K562 (cell line): Measurements from ENCODE around the gene DIAPH3. TPM values are rescaled to one million over a fixed set of nuclear protein-coding genes. Genes with fewer than 3 reads are reported as not detected.

Experiments used
- ATAC-seq: fragments of 200-7000 bp; cut with Tn5 transposase; 3 replicates; pipeline ENCODE4 v1.9.1; 2020; ENCODE audit warnings: moderate library complexity
- BruUV-seq: library from RNA; stranded (reverse); fragments of 400-500 nt; replicated peaks from 2 replicates; lab custom pipeline; 2021; lab: Mats Ljungman, UMichigan
- CTCF ChIA-PET: fragments of 300-600 bp; formaldehyde crosslinking; extraction: SDS; loops from one replicate; lab custom pipeline; 2021; ENCODE audit warnings: low intra/inter-chr PET ratio; lab: Yijun Ruan, JAX
- POLR2A ChIA-PET: fragments of 300-600, 350-650 bp; sonication (Branson Sonifier 250); formaldehyde crosslinking; extraction: SDS; loops from one replicate; lab custom pipeline; 2021; ENCODE audit warnings: antibody characterized with exemption, inconsistent platforms; lab: Yijun Ruan, JAX
- DNase-seq, 4 experiments: peaks; one replicate each; pipeline versions ENCODE4 v3.0.0 to v3.0.0-alpha.2; 2011 to 2018; ENCODE audit warnings: low spot score in 3 of 4, mixed read lengths in 3 of 4; ENCODE audit errors: extremely low read depth in 1 of 4
- FAIRE-seq: peaks from 2 replicates; lab custom pipeline; 2011; peaks lifted over from hg19 to GRCh38; lab: Jason Lieb, UNC
- H2AFZ ChIP-seq: 2 replicates; pipeline ENCODE4 v1.6.0; 2011; ENCODE audit warnings: low read depth, low read length, control low read depth, inconsistent platforms
- H3K27ac ChIP-seq: fragments of 200-600 bp; 3 replicates; pipeline ENCODE4 v1.8.0; 2011; ENCODE audit warnings: low read depth, mild to moderate bottlenecking, control low read depth, inconsistent platforms, low read length, moderate library complexity, mixed read lengths; ENCODE audit errors: extremely low read depth
- H3K27me3 ChIP-seq, 2 experiments: fragments of 300-600 bp in 1 of 2; 2 replicates in 1 of 2; 3 replicates in 1 of 2; pipeline versions ENCODE4 v1.6.0 to v1.8.0; 2011; ENCODE audit warnings: inconsistent platforms in 2 of 2, low read length in 2 of 2, mild to moderate bottlenecking in 1 of 2, mixed read lengths in 1 of 2, moderate library complexity in 1 of 2; ENCODE audit not compliant: control insufficient read depth in 2 of 2, insufficient read depth in 2 of 2
- H3K36me3 ChIP-seq: fragments of 300-600 bp; 3 replicates; pipeline ENCODE4 v1.8.0; 2011; ENCODE audit warnings: mild to moderate bottlenecking, low read length, inconsistent platforms; ENCODE audit not compliant: control insufficient read depth, insufficient read depth
- H3K4me1 ChIP-seq, 2 experiments: fragments of 200-600 bp in 1 of 2; replicated peaks in 1 of 2; 2 replicates in 1 of 2; 3 replicates in 1 of 2; pipeline versions ENCODE4 v1.5.1 to v1.8.0; 2011; ENCODE audit warnings: inconsistent platforms in 2 of 2, low read length in 2 of 2, mild to moderate bottlenecking in 1 of 2, mixed read lengths in 1 of 2, moderate library complexity in 1 of 2; ENCODE audit not compliant: control insufficient read depth in 2 of 2, insufficient read depth in 2 of 2
- H3K4me2 ChIP-seq: 2 replicates; pipeline ENCODE4 v1.6.1; 2011; ENCODE audit warnings: low read length, control low read depth, inconsistent platforms, mixed read lengths; ENCODE audit not compliant: insufficient read depth
- H3K4me3 ChIP-seq: fragments of 200-600 bp; sonication (generic), shearing (Covaris generic); 2 replicates; pipeline ENCODE4 v1.5.1; 2016; ENCODE audit warnings: control low read depth, inconsistent platforms
- H3K79me2 ChIP-seq: fragments of 200-600 bp; 3 replicates; pipeline ENCODE4 v1.8.0; 2011; ENCODE audit warnings: low read length, inconsistent platforms; ENCODE audit not compliant: control insufficient read depth, insufficient read depth
- H3K9ac ChIP-seq, 2 experiments: 2 replicates each; pipeline versions ENCODE4 v1.6.0 to v1.6.1; 2011; ENCODE audit warnings: low read depth in 2 of 2, low read length in 2 of 2, control low read depth in 1 of 2, inconsistent platforms in 1 of 2, mild to moderate bottlenecking in 1 of 2, mixed read lengths in 1 of 2; ENCODE audit not compliant: insufficient read depth in 1 of 2
- H3K9me1 ChIP-seq: one replicate; pipeline ENCODE4 v1.6.0; 2011; ENCODE audit warnings: inconsistent platforms, mild to moderate bottlenecking, low read length, moderate library complexity; ENCODE audit not compliant: control insufficient read depth, insufficient read depth
- H3K9me3 ChIP-seq: replicated peaks from 2 replicates; pipeline ENCODE4 v1.5.1; 2011; ENCODE audit warnings: low read depth, low read length, inconsistent platforms; ENCODE audit not compliant: control insufficient read depth, insufficient read depth
- H4K20me1 ChIP-seq: replicated peaks from 2 replicates; pipeline ENCODE4 v1.6.1; 2011; ENCODE audit warnings: low read length, inconsistent platforms, mixed read lengths; ENCODE audit not compliant: control insufficient read depth, insufficient read depth
- CBX5 ChIP-seq: IDR thresholded peaks from 2 replicates; pipeline ENCODE4 v1.6.1; 2014; ENCODE audit warnings: low read depth, borderline replicate concordance
- FUS ChIP-seq: fragments of 200-400 bp; formaldehyde crosslinking; optimal IDR thresholded peaks from 2 replicates; pipeline ENCODE3; 2017; ENCODE audit warnings: low read depth, low read length
- GTF2E2 ChIP-seq: fragments of 200-800 bp; sonication (Bioruptor generic); IDR thresholded peaks from 2 replicates; pipeline ENCODE4 v1.6.1; 2016; ENCODE audit warnings: missing genetic modification characterization, missing compliant biosample characterization
- KLF13 ChIP-seq: fragments of 450-650 bp; IDR thresholded peaks from 2 replicates; pipeline ENCODE4 v1.6.1; 2016; ENCODE audit warnings: missing genetic modification characterization, low read depth, mild to moderate bottlenecking, missing compliant biosample characterization, moderate library complexity, borderline replicate concordance
- NFYB ChIP-seq: IDR thresholded peaks from 2 replicates; pipeline ENCODE4 v1.6.1; 2011; ENCODE audit warnings: mild to moderate bottlenecking, moderate library complexity; ENCODE audit not compliant: insufficient read length; ENCODE audit errors: extremely low read depth
- PRMT5 ChIP-seq: sonication (generic); formaldehyde crosslinking; IDR thresholded peaks from 2 replicates; pipeline ENCODE4 v1.5.0; 2020; ENCODE audit warnings: missing genetic modification reagents
- SMAD1 ChIP-seq: fragments of 150-350 bp; IDR thresholded peaks from 2 replicates; pipeline ENCODE4 v1.6.1; 2014; ENCODE audit warnings: low read length, low read depth; ENCODE audit not compliant: partially characterized antibody
- ZNF551 ChIP-seq: fragments of 250-450 bp; sonication (Bioruptor Pico); IDR thresholded peaks from 2 replicates; pipeline ENCODE4 v1.5.0; 2021; ENCODE audit warnings: mild to moderate bottlenecking, moderate library complexity
- WGBS: fragments of 100-300 bp; shearing (Covaris generic); methylation state at CpG from one replicate; pipeline ENCODE4 v1.1.6; 2016; ENCODE audit warnings: low coverage, mixed read lengths; ENCODE audit not compliant: insufficient coverage; ENCODE audit errors: missing lambda C conversion rate; 5-methylcytosine and 5-hydroxymethylcytosine counted together
- in situ Hi-C: fragments of 300-500 bp; cut with MboI; formaldehyde crosslinking; loops from 4 replicates; pipeline ENCODE4 v1.15.0; 2018; ENCODE audit warnings: inconsistent platforms, mixed read lengths
- intact Hi-C: fragments of 100-400 bp; cut with micrococcal nuclease; formaldehyde crosslinking; loops from 2 replicates; pipeline ENCODE4 v1.14.2; 2022
- polyA plus RNA-seq, 8 experiments: library from polyadenylated mRNA; depleted of rRNA in 4 of 8; stranded (reverse) in 5 of 8; unstranded in 3 of 8; fragments of >200 nt; fragmentation: Nextera tagmentation in 2 of 8; fragmentation: Illumina TruSeq in 1 of 8; extraction: Ambion mirVana in 2 of 8; extraction: Trizol in 1 of 8; gene quantifications; 2 replicates each; pipeline versions ENCODE4 v1.2.1 to v1.2.3, GENCODE V29; 2011 to 2014; ENCODE audit warnings: inconsistent platforms in 1 of 8, missing spikeins in 1 of 8
- total RNA-seq, 7 experiments: library from RNA; depleted of rRNA in 6 of 7; stranded (reverse); fragments of >200 nt in 6 of 7; fragmentation: Illumina TruSeq in 2 of 7; extraction: Trizol in 2 of 7; gene quantifications; 2 replicates each; pipeline versions ENCODE4 v1.2.1 to v1.2.3, GENCODE V29; 2011 to 2021; ENCODE audit warnings: low replicate concordance in 1 of 7

Gene DIAPH3
- total and polyA plus RNA-seq, 9 of the 15 experiments (the other 6 are each of a cell fraction or from before 2014, with no cell fraction given) = 9.0 to 18.7 (median 14.7) TPM

- no TSS peak for BruUV-seq
- WGBS = 67% methylated on average over 1 of the region's 1 CpG
- ChIA-PET CTCF (no interaction called here), POLR2A (no interaction called here)
- no peaks in the 10 kb centered on the region for H3K9me1 ChIP-seq
- FAIRE-seq (no peak), ATAC-seq (no peak), DNase-seq (no peak)
- no peaks in the 10 kb centered on the region for H3K27me3 ChIP-seq
- H3K79me2 ChIP-seq = no peaks in the 10 kb centered on the region
- in situ Hi-C loops = no loop called here
- H3K9ac ChIP-seq = no peak overlapping the region
- H3K36me3 ChIP-seq = peaks cover 9% of the 10 kb centered on the region; the same call in 1 of the 3 replicates
- no peak overlapping the region for H3K4me3 ChIP-seq
- no peak for TF ChIP-seq SMAD1
- TF ChIP-seq KLF13 (tag) = no peak
- TF ChIP-seq GTF2E2 (tag) = no peak
- TF ChIP-seq FUS = no peak
- no peak for TF ChIP-seq ZNF551 (CRISPR knock-in tag)
- TF ChIP-seq CBX5 = no peak
- no peak for TF ChIP-seq NFYB
- TF ChIP-seq PRMT5 (CRISPR knock-in tag) = no peak
- H4K20me1 ChIP-seq = no peaks in the 10 kb centered on the region
- no peaks in the 10 kb centered on the region; a peak in 1 of 5 replicates for H3K4me1 ChIP-seq
- no peak overlapping the region for H3K4me2 ChIP-seq
- intact Hi-C loops = no loop called here
- no peaks in the 10 kb centered on the region for H3K9me3 ChIP-seq
- H2AFZ ChIP-seq = no peak overlapping the region
- no peak overlapping the region for H3K27ac ChIP-seq
These were observed 151.2 kb downstream of the DIAPH3 start for GRCh38 chr13:60012488-60012887.
